Endodermal cell (in vitro differentiated cells): ENCODE results near the gene CEP70. TPM values are rescaled to one million over a fixed set of nuclear protein-coding genes. Genes with fewer than 3 reads are reported as not detected.

Experiments
- DNase-seq: peaks from one replicate; pipeline ENCODE4 v3.0.0-alpha.2; 2017
- H3K27ac ChIP-seq: 2 replicates; pipeline ENCODE4 v1.5.1; 2013; ENCODE audit warnings: mild to moderate bottlenecking, low read depth, low read length, moderate library complexity
- H3K27me3 ChIP-seq: 2 replicates; pipeline ENCODE4 v1.6.1; 2013; ENCODE audit warnings: mild to moderate bottlenecking, low read length, moderate library complexity; ENCODE audit not compliant: insufficient read depth, control insufficient read depth, poor library complexity, severe bottlenecking
- H3K36me3 ChIP-seq: 2 replicates; pipeline ENCODE4 v1.7.0; 2013; ENCODE audit warnings: mild to moderate bottlenecking, low read length, moderate library complexity; ENCODE audit not compliant: control insufficient read depth, insufficient read depth
- H3K4me1 ChIP-seq: one replicate; pipeline ENCODE4 v1.7.0; 2013; ENCODE audit warnings: low read length; ENCODE audit not compliant: control insufficient read depth, insufficient read depth
- H3K4me3 ChIP-seq: 2 replicates; pipeline ENCODE4 v1.5.1; 2013; ENCODE audit warnings: mild to moderate bottlenecking, low read length, moderate library complexity
- H3K9ac ChIP-seq: 2 replicates; pipeline ENCODE4 v1.6.1; 2013; ENCODE audit warnings: mild to moderate bottlenecking, low read length, moderate library complexity; ENCODE audit not compliant: poor library complexity, severe bottlenecking; ENCODE audit errors: extremely low read depth
- H3K9me3 ChIP-seq: 2 replicates; pipeline ENCODE4 v1.6.1; 2013; ENCODE audit warnings: mild to moderate bottlenecking, low read length, moderate library complexity; ENCODE audit not compliant: control insufficient read depth
- H3K27ac Mint-ChIP-seq: 2 replicates; pipeline ENCODE4 v1.8.0; 2020; ENCODE audit warnings: mixed read lengths
- H3K27me3 Mint-ChIP-seq: 2 replicates; pipeline ENCODE4 v1.8.0; 2021; ENCODE audit warnings: mild to moderate bottlenecking, mixed read lengths; ENCODE audit not compliant: insufficient read depth
- H3K36me3 Mint-ChIP-seq: 2 replicates; pipeline ENCODE4 v1.8.0; 2020; ENCODE audit warnings: low read depth, mixed read lengths
- H3K4me1 Mint-ChIP-seq: 2 replicates; pipeline ENCODE4 v1.8.0; 2020; ENCODE audit warnings: mixed read lengths
- H3K4me3 Mint-ChIP-seq: 2 replicates; pipeline ENCODE4 v1.8.0; 2020; ENCODE audit warnings: mild to moderate bottlenecking, moderate library complexity, mixed read lengths
- H3K9me3 Mint-ChIP-seq: 2 replicates; pipeline ENCODE4 v1.8.0; 2020; ENCODE audit warnings: mild to moderate bottlenecking, mixed read lengths
- WGBS, 2 experiments: methylation state at CpG; one replicate each; pipeline versions ENCODE4 v1.1.5 to v1.1.7; 2013; ENCODE audit warnings: missing lambda C conversion rate in 2 of 2, mixed read lengths in 1 of 2; ENCODE audit not compliant: insufficient coverage in 1 of 2, insufficient read length in 1 of 2; 5-methylcytosine and 5-hydroxymethylcytosine counted together
- total RNA-seq, 2 donors: library from RNA; stranded (reverse); fragmentation: NEBNext Ultra II Directional in 1 of 2; extraction: Animal tissue kit (Norgen Biotek cat#: 25700) in 1 of 2; gene quantifications; 2 replicates in 1 of 2; 3 replicates in 1 of 2; pipeline ENCODE4 v1.2.1, GENCODE V29; 2021
- TF ChIP-seq, protein P1 (sequence below): fragments of 200-600 bp; sonication (generic); conservative IDR thresholded peaks from 2 replicates; pipeline ENCODE4 v1.5.0; 2021; ENCODE audit warnings: antibody characterized with exemption, mild to moderate bottlenecking

Gene CEP70
- total RNA-seq, 2 donors from 2014 or later = 113 to 131 TPM

DNA sequence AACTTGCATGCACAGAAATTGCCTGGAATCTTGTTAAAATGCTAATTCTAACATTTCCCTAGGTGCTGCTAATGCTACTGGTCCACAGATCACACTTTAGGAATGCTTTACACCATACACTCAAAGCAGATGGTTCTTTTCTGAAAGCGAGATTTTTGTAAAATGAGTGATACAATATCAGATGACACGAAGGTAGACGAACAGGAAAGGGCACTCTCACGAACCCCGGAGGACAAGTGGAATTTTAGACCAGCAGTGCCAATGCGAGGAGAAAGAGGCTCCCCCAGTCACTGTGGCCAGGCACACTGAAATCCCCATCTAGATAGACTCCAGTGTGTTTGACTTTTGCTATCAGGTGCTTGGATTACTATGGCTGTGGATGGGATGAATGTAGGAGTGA is 35.5 kb upstream of the CEP70 start:
- H3K27ac ChIP-seq = no peak overlapping the region
- no peaks in the 10 kb centered on the region for H3K27me3 Mint-ChIP-seq
- 81 to 84% methylated on average over 5 to 6 of the region's 6 CpGs for whole genome bisulfite sequencing, 2 experiments
- no peaks in the 10 kb centered on the region for H3K4me1 Mint-ChIP-seq
- H3K27me3 ChIP-seq = no peaks in the 10 kb centered on the region
- no peak for DNase-seq
- H3K36me3 Mint-ChIP-seq = peaks cover 24% of the 10 kb centered on the region
- no peak overlapping the region for H3K4me3 ChIP-seq
- no peak overlapping the region for H3K4me3 Mint-ChIP-seq
- no peaks in the 10 kb centered on the region for H3K4me1 ChIP-seq
- H3K9ac ChIP-seq = no peak overlapping the region
- TF ChIP-seq, protein P1, sequence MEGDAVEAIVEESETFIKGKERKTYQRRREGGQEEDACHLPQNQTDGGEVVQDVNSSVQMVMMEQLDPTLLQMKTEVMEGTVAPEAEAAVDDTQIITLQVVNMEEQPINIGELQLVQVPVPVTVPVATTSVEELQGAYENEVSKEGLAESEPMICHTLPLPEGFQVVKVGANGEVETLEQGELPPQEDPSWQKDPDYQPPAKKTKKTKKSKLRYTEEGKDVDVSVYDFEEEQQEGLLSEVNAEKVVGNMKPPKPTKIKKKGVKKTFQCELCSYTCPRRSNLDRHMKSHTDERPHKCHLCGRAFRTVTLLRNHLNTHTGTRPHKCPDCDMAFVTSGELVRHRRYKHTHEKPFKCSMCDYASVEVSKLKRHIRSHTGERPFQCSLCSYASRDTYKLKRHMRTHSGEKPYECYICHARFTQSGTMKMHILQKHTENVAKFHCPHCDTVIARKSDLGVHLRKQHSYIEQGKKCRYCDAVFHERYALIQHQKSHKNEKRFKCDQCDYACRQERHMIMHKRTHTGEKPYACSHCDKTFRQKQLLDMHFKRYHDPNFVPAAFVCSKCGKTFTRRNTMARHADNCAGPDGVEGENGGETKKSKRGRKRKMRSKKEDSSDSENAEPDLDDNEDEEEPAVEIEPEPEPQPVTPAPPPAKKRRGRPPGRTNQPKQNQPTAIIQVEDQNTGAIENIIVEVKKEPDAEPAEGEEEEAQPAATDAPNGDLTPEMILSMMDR = no peak
- H3K9me3 ChIP-seq = no peaks in the 10 kb centered on the region
- no peak overlapping the region for H3K27ac Mint-ChIP-seq
- no peaks in the 10 kb centered on the region for H3K9me3 Mint-ChIP-seq
- peaks cover 14% of the 10 kb centered on the region for H3K36me3 ChIP-seq

DNA sequence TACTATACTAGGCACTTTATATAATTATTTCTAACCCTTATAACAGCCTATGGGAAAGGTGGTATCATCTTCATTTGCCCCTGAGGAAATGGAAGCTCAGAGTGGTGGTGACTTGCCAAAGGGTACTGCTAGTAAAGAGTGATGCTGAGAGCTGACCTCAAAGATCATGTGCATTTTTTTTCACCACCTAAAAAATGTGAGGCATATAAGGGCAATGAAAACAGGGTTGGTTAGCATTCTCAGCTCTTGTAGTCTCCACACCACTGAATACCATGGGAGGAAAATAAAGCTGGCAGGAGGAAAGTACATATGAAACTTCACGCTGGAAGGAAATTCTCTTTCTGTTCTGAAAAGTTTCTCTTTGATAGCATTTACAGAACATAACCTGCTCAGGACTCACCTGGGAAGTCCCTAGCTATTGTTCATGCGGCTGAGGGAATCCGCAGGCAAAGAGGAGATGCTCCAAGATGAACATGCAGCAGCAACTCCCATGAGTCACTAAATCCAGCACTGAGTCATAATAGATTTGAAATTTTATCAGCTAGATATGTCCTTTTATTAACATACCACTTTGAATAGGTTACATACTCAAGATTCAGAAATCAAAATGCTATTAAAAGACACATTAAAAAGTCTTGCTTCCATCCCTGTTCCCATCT is 31.8 kb upstream of the CEP70 start:
- Mint-ChIP-seq H3K4me1 (no peaks in the 10 kb centered on the region), H3K36me3 (peaks cover 21% of the 10 kb centered on the region), H3K9me3 (no peaks in the 10 kb centered on the region), H3K4me3 (no peak overlapping the region), H3K27me3 (no peaks in the 10 kb centered on the region), H3K27ac (no peak overlapping the region)
- TF ChIP-seq, protein P1 = no peak
- H3K27ac ChIP-seq = no peak overlapping the region
- H3K9me3 ChIP-seq = no peaks in the 10 kb centered on the region
- 94 to 100% methylated on average over 3 of the region's 3 CpGs for WGBS, 2 experiments
- no peaks in the 10 kb centered on the region for H3K4me1 ChIP-seq
- no peaks in the 10 kb centered on the region for H3K27me3 ChIP-seq
- DNase-seq = no peak
- peaks cover 11% of the 10 kb centered on the region for H3K36me3 ChIP-seq
- no peak overlapping the region for H3K4me3 ChIP-seq
- no peak overlapping the region for H3K9ac ChIP-seq

DNA sequence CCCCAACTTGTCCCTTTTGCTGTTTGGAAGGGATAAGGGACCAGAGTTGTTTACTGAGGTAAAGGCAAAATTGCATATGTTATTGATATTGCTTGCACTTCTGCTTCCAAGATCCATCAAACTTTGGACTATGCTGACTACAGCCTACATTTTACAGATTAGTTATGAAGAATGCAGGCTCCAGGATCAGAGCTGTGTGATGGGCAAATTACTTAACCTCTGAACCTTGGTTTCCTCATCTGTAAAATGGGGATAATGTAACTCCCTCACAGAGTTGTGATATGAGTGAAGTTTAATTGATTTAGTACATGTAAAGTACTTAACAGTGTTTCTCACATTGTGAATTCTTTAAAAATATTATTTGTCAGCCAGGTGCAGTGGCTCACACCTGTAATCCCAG is 30.5 kb upstream of the CEP70 start:
- Histone ChIP-seq H3K9ac (no peak overlapping the region), H3K36me3 (peaks cover 11% of the 10 kb centered on the region), H3K4me1 (no peaks in the 10 kb centered on the region), H3K9me3 (no peaks in the 10 kb centered on the region), H3K27me3 (no peaks in the 10 kb centered on the region), H3K27ac (no peak overlapping the region), H3K4me3 (no peak overlapping the region)
- no peaks in the 10 kb centered on the region for H3K27me3 Mint-ChIP-seq
- no peaks in the 10 kb centered on the region for H3K9me3 Mint-ChIP-seq
- TF ChIP-seq, protein P1 = no peak
- peaks cover 21% of the 10 kb centered on the region for H3K36me3 Mint-ChIP-seq
- H3K4me1 Mint-ChIP-seq = no peaks in the 10 kb centered on the region
- H3K4me3 Mint-ChIP-seq = no peak overlapping the region
- H3K27ac Mint-ChIP-seq = no peak overlapping the region
- DNase-seq = no peak
